ENCODE results near the gene FOXRED1.

GRCh38 chr11:126225295-126225665, 43.7 kb upstream of the FOXRED1 start:
- TF ChIP-seq CTCF (IDR thresholded peaks at IDR 0.05) (no peak), POLR2AphosphoS5 (IDR thresholded peaks at IDR 0.05) (no peak)

All from upper lobe of left lung (tissue), 4 donors.